ENCODE data around the gene SNPH. TPM values are rescaled to one million over a fixed set of nuclear protein-coding genes. Genes with fewer than 3 reads are reported as not detected.

The SNPH gene
- total RNA-seq, 4 donors from 2014 or later = 0.53 to 6.6 (median 2.4) TPM

DNA sequence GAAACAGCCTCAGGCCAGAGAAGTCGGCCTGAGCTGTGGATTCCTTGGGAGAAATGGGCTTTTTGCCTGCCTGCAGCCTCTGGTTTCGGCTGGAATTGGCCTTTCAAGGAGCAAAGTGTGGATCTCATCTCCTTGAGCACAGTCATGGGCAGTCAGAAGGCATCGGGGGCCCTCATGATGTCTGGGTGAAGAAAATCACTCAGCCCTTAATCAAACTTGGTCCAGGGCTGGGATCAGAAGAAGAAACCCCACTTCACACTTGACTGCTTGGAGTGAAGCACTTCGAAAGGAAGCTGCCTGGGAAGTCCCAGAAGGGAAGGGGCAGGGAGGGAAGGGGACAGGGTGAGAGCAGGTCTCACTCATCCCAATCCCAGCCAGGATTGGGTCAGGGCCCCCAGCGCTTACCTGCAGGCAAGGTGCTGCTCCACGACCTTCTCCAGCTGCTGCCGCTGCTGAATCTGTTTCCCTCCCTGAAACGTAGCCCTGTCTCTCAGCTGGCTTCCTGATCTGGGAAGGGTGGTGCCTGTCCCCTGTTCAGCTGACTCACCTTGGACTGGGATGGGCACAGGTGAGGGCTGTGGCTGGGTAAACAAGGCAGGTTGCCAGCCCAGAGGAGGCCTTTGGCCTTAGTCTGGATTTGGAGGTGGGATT is 62.7 kb downstream of the SNPH start, which contains the start of gene SDCBP2:
Gene SDCBP2, minus strand, starts transcription at position 460 of the 651 bp plus-strand sequence. CDS start 8,723 bp downstream, outside the sequence.
- peaks cover 0 to 46% (median 10%) of the 10 kb centered on the region in 4 donors for H3K4me1 ChIP-seq
- H3K36me3 ChIP-seq = no peaks in the 10 kb centered on the region
- peak within 1 kb of the TSS in 3 of 4 donors; percentile 91 to 97 (median 96) for H3K27ac ChIP-seq
- no peaks in the 10 kb centered on the region for H3K27me3 ChIP-seq
- no peaks in the 10 kb centered on the region for H3K9me3 ChIP-seq
- DNase-seq = peak; percentile 13 to 92 (median 89)
- TF ChIP-seq POLR2A (IDR thresholded peaks at IDR 0.05) = peak; percentile 99
- TF ChIP-seq, protein P1, sequence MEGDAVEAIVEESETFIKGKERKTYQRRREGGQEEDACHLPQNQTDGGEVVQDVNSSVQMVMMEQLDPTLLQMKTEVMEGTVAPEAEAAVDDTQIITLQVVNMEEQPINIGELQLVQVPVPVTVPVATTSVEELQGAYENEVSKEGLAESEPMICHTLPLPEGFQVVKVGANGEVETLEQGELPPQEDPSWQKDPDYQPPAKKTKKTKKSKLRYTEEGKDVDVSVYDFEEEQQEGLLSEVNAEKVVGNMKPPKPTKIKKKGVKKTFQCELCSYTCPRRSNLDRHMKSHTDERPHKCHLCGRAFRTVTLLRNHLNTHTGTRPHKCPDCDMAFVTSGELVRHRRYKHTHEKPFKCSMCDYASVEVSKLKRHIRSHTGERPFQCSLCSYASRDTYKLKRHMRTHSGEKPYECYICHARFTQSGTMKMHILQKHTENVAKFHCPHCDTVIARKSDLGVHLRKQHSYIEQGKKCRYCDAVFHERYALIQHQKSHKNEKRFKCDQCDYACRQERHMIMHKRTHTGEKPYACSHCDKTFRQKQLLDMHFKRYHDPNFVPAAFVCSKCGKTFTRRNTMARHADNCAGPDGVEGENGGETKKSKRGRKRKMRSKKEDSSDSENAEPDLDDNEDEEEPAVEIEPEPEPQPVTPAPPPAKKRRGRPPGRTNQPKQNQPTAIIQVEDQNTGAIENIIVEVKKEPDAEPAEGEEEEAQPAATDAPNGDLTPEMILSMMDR (IDR thresholded peaks at IDR 0.05) = no peak
- H3K4me3 ChIP-seq = peak within 1 kb of the TSS in 3 of 4 donors; percentile 34 to 76 (median 75)

DNA sequence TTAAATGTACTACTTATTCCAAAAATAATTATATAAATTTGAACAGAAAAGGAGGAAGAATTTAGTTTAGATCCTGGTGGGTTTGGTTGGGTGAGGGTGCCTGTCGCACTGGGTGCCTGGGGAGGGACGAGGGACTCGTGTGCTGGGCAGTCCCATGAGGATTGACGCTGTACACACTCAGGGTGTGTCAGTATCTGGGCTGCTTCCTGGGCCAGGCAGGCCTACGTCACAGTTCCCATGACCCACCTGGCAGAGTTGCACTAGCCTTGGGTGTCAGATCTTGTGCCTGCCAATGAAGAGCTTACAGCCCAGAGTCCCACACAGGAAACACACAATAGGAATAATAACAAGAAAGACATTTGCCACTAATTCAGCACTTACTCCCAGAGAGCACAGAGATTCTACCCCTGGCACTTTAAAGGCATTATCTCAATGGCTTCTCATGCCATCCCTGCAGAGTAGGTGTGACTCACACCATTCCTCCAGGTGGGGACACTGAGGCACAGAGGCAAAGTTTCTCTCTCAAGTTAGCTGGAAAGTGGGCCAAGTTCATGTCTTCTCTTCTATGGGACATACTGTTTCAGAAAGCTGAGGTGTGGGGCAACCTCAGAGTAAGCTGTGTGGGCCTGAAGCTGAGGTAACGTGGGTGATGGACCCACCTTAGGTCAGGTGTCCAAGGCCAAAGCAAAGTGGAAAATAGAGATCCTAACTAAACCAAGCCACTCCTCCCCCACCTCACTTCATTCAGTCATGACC is 64.2 kb downstream of the SNPH start:
- DNase-seq = peak; percentile 43 to 90 (median 82)
- peak overlapping the region in 3 of 4 donors; percentile 91 to 97 (median 96) for H3K27ac ChIP-seq
- TF ChIP-seq POLR2A (IDR thresholded peaks at IDR 0.05) = peak; percentile 25 to 93
- TF ChIP-seq, protein P1 (IDR thresholded peaks at IDR 0.05) = no peak
- H3K27me3 ChIP-seq = no peaks in the 10 kb centered on the region
- H3K4me3 ChIP-seq = no peak overlapping the region
- H3K36me3 ChIP-seq = no peaks in the 10 kb centered on the region
- no peaks in the 10 kb centered on the region for H3K9me3 ChIP-seq
- H3K4me1 ChIP-seq = peaks cover 0 to 40% (median 5%) of the 10 kb centered on the region in 4 donors

GRCh38 chr20:1331101-1331500 is 65.0 kb downstream of the SNPH start:
- H3K27ac ChIP-seq = peak overlapping the region in 2 of 4 donors; percentile 91 to 96
- peak in 2 of 3 donors; percentile 29 to 36 for DNase-seq
- no peaks in the 10 kb centered on the region for H3K9me3 ChIP-seq
- TF ChIP-seq POLR2A (IDR thresholded peaks at IDR 0.05) = no peak
- TF ChIP-seq, protein P1 (IDR thresholded peaks at IDR 0.05) = no peak
- no peak overlapping the region for H3K4me3 ChIP-seq
- no peaks in the 10 kb centered on the region for H3K27me3 ChIP-seq
- no peaks in the 10 kb centered on the region for H3K36me3 ChIP-seq
- H3K4me1 ChIP-seq = peaks cover 0 to 40% (median under 1%) of the 10 kb centered on the region in 4 donors

- Histone ChIP-seq H3K9me3 (no peaks in the 10 kb centered on the region), H3K27ac (no peak overlapping the region), H3K4me3 (no peak overlapping the region), H3K27me3 (no peaks in the 10 kb centered on the region), H3K36me3 (no peaks in the 10 kb centered on the region), H3K4me1 (peaks cover 0 to 36% (median 0%) of the 10 kb centered on the region in 4 donors)
- TF ChIP-seq POLR2A (IDR thresholded peaks at IDR 0.05) = no peak
- peak in 1 of 3 donors; percentile 18 for DNase-seq
Observed at GRCh38 chr20:1331801-1332453, 65.8 kb downstream of the SNPH start.

DNA sequence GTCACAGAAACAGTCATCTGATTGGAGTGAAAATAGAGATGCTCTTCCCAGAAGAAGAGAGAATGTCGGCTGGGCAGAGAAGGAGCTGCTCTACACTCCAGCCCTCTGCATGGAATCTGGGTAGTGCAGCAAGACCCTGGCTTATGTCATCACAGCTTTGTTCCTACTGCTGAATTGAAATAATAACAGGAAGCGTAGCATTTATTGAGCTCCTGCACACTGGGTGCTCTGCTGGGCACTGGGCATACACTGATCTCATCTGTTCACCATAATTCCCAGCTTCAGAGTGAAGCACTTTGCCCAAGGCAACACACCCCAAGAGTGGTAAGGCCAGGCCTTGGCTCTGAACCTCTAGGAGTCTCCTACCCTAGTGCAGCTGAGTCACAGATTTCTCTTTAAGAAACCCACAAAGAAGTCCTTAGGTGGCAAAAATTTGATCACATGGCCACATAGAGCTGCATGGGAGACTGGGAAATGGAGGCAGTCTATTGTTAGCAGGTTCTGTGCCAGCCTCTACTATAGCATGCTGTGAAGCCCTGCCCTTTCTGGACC is 66.7 kb downstream of the SNPH start:
- TF ChIP-seq, protein P1 (IDR thresholded peaks at IDR 0.05) = no peak
- TF ChIP-seq POLR2A (IDR thresholded peaks at IDR 0.05) = no peak
- no peaks in the 10 kb centered on the region for H3K36me3 ChIP-seq
- DNase-seq = peak in 1 of 3 donors; percentile 34
- no peak overlapping the region for H3K27ac ChIP-seq
- no peak overlapping the region for H3K4me3 ChIP-seq
- no peaks in the 10 kb centered on the region for H3K9me3 ChIP-seq
- H3K4me1 ChIP-seq = peaks cover 0 to 34% (median 0%) of the 10 kb centered on the region in 4 donors
- H3K27me3 ChIP-seq = no peaks in the 10 kb centered on the region

All from Peyer's patch (tissue), 4 donors.